ENCODE results near the gene ZNF700.
A peak's percentile ranks its signal among the peaks of the same experiment; 100 is the strongest.

Gene ZNF700

DNA sequence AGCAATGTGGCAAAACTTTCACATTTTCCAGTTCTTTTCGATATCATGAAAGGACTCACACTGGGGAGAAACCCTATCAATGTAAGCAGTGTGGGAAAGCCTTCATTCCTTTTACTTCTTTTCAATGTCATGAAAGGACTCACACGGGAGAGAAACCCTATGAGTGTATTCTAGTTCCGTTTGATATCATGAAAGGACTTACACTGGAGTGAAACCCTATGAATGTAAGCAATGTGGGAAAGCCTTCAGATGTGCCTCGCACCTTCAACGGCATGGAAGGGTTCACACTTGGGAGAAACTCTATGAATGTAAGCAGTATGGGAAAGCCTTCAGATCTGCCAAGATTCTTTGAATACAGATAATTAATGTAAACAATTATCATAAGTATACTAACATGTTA lies 25.4 kb downstream of the ZNF700 start:
- H2AK5ac ChIP-seq (ENCODE audit: low read depth, low read length): no peak overlapping the region
- no peak overlapping the region for H3K14ac ChIP-seq (ENCODE audit: low read length)
- peaks cover 53 to 96% of the 10 kb centered on the region in 2 donors for H3K9me3 ChIP-seq (replicated peaks in 1 of 2; ENCODE audit: control insufficient read depth in 2 of 2, insufficient read depth in 1 of 2, low read depth in 1 of 2, low read length in 2 of 2)
- peaks cover 34 to 88% of the 10 kb centered on the region in 2 donors for H3K36me3 ChIP-seq (replicated peaks in 1 of 2; ENCODE audit: control insufficient read depth in 2 of 2, insufficient read depth in 2 of 2, low read length in 2 of 2)
- H3K79me1 ChIP-seq (ENCODE audit: low read depth, low read length): peaks cover 3% of the 10 kb centered on the region
- H2BK5ac ChIP-seq (ENCODE audit: low read length): no peak overlapping the region
- no peak overlapping the region for H2AFZ ChIP-seq (ENCODE audit: low read length)
- H3K23ac ChIP-seq (ENCODE audit: low read depth, low read length, poor library complexity): no peak overlapping the region
- H3K4me3 ChIP-seq (ENCODE audit: low read length in 2 of 2): no peak overlapping the region
- no peak overlapping the region for H2BK12ac ChIP-seq (ENCODE audit: low read length)
- H3K4me1 ChIP-seq (ENCODE audit: control insufficient read depth in 2 of 2, insufficient read depth in 1 of 2, low read depth in 1 of 2, low read length in 2 of 2): no peaks in the 10 kb centered on the region
- H4K91ac ChIP-seq (ENCODE audit: low read depth, low read length, poor library complexity): no peak overlapping the region
- no peak for DNase-seq (ENCODE audit: low spot score)
- H2BK15ac ChIP-seq (ENCODE audit: low read length): no peak overlapping the region
- H3K4ac ChIP-seq (ENCODE audit: low read length): no peak overlapping the region
- no peak overlapping the region for H3K4me2 ChIP-seq (ENCODE audit: insufficient read depth, low read length, poor library complexity, severe bottlenecking)
- H2BK120ac ChIP-seq (ENCODE audit: low read depth, low read length): no peak overlapping the region
- H3K27ac ChIP-seq (replicated peaks; ENCODE audit: low read length): no peak overlapping the region
- H3K18ac ChIP-seq (ENCODE audit: low read length): no peak overlapping the region
- H4K8ac ChIP-seq (ENCODE audit: low read depth, low read length): no peak overlapping the region
- H3K27me3 ChIP-seq (ENCODE audit: control insufficient read depth in 3 of 3, insufficient read depth in 3 of 3, low read depth in 1 of 3, low read length in 3 of 3): no peaks in the 10 kb centered on the region
- H3K9ac ChIP-seq (ENCODE audit: low read depth, low read length, poor library complexity): no peak overlapping the region
- no CpG with 5 or more reads among the region's 5 CpGs for WGBS, 2 donors (ENCODE audit: extremely low coverage in 2 of 2, insufficient read length in 2 of 2, insufficient replicate concordance in 1 of 2)

- Histone ChIP-seq H3K27ac (replicated peaks; ENCODE audit: low read length) (peak overlapping the region; percentile 50), H2BK5ac (ENCODE audit: low read length) (peak overlapping the region; percentile 66), H3K9me3 (replicated peaks in 1 of 2; ENCODE audit: control insufficient read depth in 2 of 2, insufficient read depth in 1 of 2, low read depth in 1 of 2, low read length in 2 of 2) (peaks cover 0 to 17% of the 10 kb centered on the region in 2 donors), H3K9ac (ENCODE audit: low read depth, low read length, poor library complexity) (no peak overlapping the region), H3K18ac (ENCODE audit: low read length) (peak overlapping the region; percentile 64), H2AFZ (ENCODE audit: low read length) (peak overlapping the region; percentile 86), H3K23ac (ENCODE audit: low read depth, low read length, poor library complexity) (no peak overlapping the region), H3K27me3 (ENCODE audit: control insufficient read depth in 3 of 3, insufficient read depth in 3 of 3, low read depth in 1 of 3, low read length in 3 of 3) (no peaks in the 10 kb centered on the region), H2AK5ac (ENCODE audit: low read depth, low read length) (peak overlapping the region; percentile 94), H2BK120ac (ENCODE audit: low read depth, low read length) (no peak overlapping the region), H2BK15ac (ENCODE audit: low read length) (no peak overlapping the region), H3K4me3 (ENCODE audit: low read length in 2 of 2) (peak overlapping the region in 1 of 2 donors; percentile 95), H3K79me1 (ENCODE audit: low read depth, low read length) (no peaks in the 10 kb centered on the region), H3K4me2 (ENCODE audit: insufficient read depth, low read length, poor library complexity, severe bottlenecking) (peak overlapping the region; percentile 31), H2BK12ac (ENCODE audit: low read length) (no peak overlapping the region), H3K14ac (ENCODE audit: low read length) (no peak overlapping the region), H4K8ac (ENCODE audit: low read depth, low read length) (no peak overlapping the region), H3K4ac (ENCODE audit: low read length) (no peak overlapping the region), H4K91ac (ENCODE audit: low read depth, low read length, poor library complexity) (no peak overlapping the region), H3K36me3 (replicated peaks in 1 of 2; ENCODE audit: control insufficient read depth in 2 of 2, insufficient read depth in 2 of 2, low read length in 2 of 2) (peaks cover 0 to 10% of the 10 kb centered on the region in 2 donors), H3K4me1 (ENCODE audit: control insufficient read depth in 2 of 2, insufficient read depth in 1 of 2, low read depth in 1 of 2, low read length in 2 of 2) (peaks cover 2 to 4% of the 10 kb centered on the region in 2 donors)
- peak; percentile 77 for DNase-seq (ENCODE audit: low spot score)
- no CpG with 5 or more reads among the region's 26 CpGs for WGBS, 2 donors (ENCODE audit: extremely low coverage in 2 of 2, insufficient read length in 2 of 2, insufficient replicate concordance in 1 of 2)
Observed at GRCh38 chr19:11963566-11964355, 38.9 kb downstream of the ZNF700 start.

- Histone ChIP-seq H4K8ac (ENCODE audit: low read depth, low read length) (no peak overlapping the region), H3K9me3 (replicated peaks in 1 of 2; ENCODE audit: control insufficient read depth in 2 of 2, insufficient read depth in 1 of 2, low read depth in 1 of 2, low read length in 2 of 2) (peaks cover 0 to 25% of the 10 kb centered on the region in 2 donors), H3K27me3 (ENCODE audit: control insufficient read depth in 3 of 3, insufficient read depth in 3 of 3, low read depth in 1 of 3, low read length in 3 of 3) (no peaks in the 10 kb centered on the region), H2AFZ (ENCODE audit: low read length) (peak overlapping the region; percentile 86), H2BK12ac (ENCODE audit: low read length) (no peak overlapping the region), H3K18ac (ENCODE audit: low read length) (peak overlapping the region; percentile 38), H3K23ac (ENCODE audit: low read depth, low read length, poor library complexity) (no peak overlapping the region), H3K79me1 (ENCODE audit: low read depth, low read length) (no peaks in the 10 kb centered on the region), H2BK15ac (ENCODE audit: low read length) (no peak overlapping the region), H3K4ac (ENCODE audit: low read length) (no peak overlapping the region), H3K9ac (ENCODE audit: low read depth, low read length, poor library complexity) (no peak overlapping the region), H3K36me3 (replicated peaks in 1 of 2; ENCODE audit: control insufficient read depth in 2 of 2, insufficient read depth in 2 of 2, low read length in 2 of 2) (peaks cover 0 to 17% of the 10 kb centered on the region in 2 donors), H4K91ac (ENCODE audit: low read depth, low read length, poor library complexity) (no peak overlapping the region), H2AK5ac (ENCODE audit: low read depth, low read length) (no peak overlapping the region), H3K4me2 (ENCODE audit: insufficient read depth, low read length, poor library complexity, severe bottlenecking) (peak overlapping the region; percentile 37), H3K4me3 (ENCODE audit: low read length in 2 of 2) (peak overlapping the region in 1 of 2 donors; percentile 95), H3K4me1 (ENCODE audit: control insufficient read depth in 2 of 2, insufficient read depth in 1 of 2, low read depth in 1 of 2, low read length in 2 of 2) (peaks cover 2 to 4% of the 10 kb centered on the region in 2 donors), H2BK5ac (ENCODE audit: low read length) (no peak overlapping the region), H3K14ac (ENCODE audit: low read length) (no peak overlapping the region), H3K27ac (replicated peaks; ENCODE audit: low read length) (peak overlapping the region; percentile 50), H2BK120ac (ENCODE audit: low read depth, low read length) (no peak overlapping the region)
- no peak for DNase-seq (ENCODE audit: low spot score)
- no CpG with 5 or more reads among the region's 8 CpGs for WGBS, 2 donors (ENCODE audit: extremely low coverage in 2 of 2, insufficient read length in 2 of 2, insufficient replicate concordance in 1 of 2)
Observed at GRCh38 chr19:11964496-11964857, 39.6 kb downstream of the ZNF700 start.

- Histone ChIP-seq H3K27ac (replicated peaks; ENCODE audit: low read length) (peak within 1 kb of the TSS; percentile 94), H4K91ac (ENCODE audit: low read depth, low read length, poor library complexity) (no peak within 1 kb of the TSS), H3K9me3 (replicated peaks in 1 of 2; ENCODE audit: control insufficient read depth in 2 of 2, insufficient read depth in 1 of 2, low read depth in 1 of 2, low read length in 2 of 2) (peaks cover 0 to 28% of the 10 kb centered on the region in 2 donors), H2BK120ac (ENCODE audit: low read depth, low read length) (peak within 1 kb of the TSS; percentile 96), H3K27me3 (ENCODE audit: control insufficient read depth in 3 of 3, insufficient read depth in 3 of 3, low read depth in 1 of 3, low read length in 3 of 3) (no peaks in the 10 kb centered on the region), H3K79me1 (ENCODE audit: low read depth, low read length) (no peaks in the 10 kb centered on the region), H3K4ac (ENCODE audit: low read length) (no peak within 1 kb of the TSS), H3K9ac (ENCODE audit: low read depth, low read length, poor library complexity) (peak within 1 kb of the TSS; percentile 90), H2BK12ac (ENCODE audit: low read length) (peak within 1 kb of the TSS; percentile 41), H3K18ac (ENCODE audit: low read length) (peak within 1 kb of the TSS; percentile 98), H3K36me3 (replicated peaks in 1 of 2; ENCODE audit: control insufficient read depth in 2 of 2, insufficient read depth in 2 of 2, low read length in 2 of 2) (peaks cover 0 to 23% of the 10 kb centered on the region in 2 donors), H3K23ac (ENCODE audit: low read depth, low read length, poor library complexity) (peak within 1 kb of the TSS; percentile 80), H3K4me1 (ENCODE audit: control insufficient read depth in 2 of 2, insufficient read depth in 1 of 2, low read depth in 1 of 2, low read length in 2 of 2) (peaks cover 2 to 4% of the 10 kb centered on the region in 2 donors), H4K8ac (ENCODE audit: low read depth, low read length) (peak within 1 kb of the TSS; percentile 65), H2AFZ (ENCODE audit: low read length) (peak within 1 kb of the TSS; percentile 86), H2BK5ac (ENCODE audit: low read length) (peak within 1 kb of the TSS; percentile 97), H3K4me3 (ENCODE audit: low read length in 2 of 2) (peak within 1 kb of the TSS; percentile 93 to 95), H3K4me2 (ENCODE audit: insufficient read depth, low read length, poor library complexity, severe bottlenecking) (peak within 1 kb of the TSS; percentile 71), H3K14ac (ENCODE audit: low read length) (peak within 1 kb of the TSS; percentile 87), H2AK5ac (ENCODE audit: low read depth, low read length) (peak within 1 kb of the TSS; percentile 46), H2BK15ac (ENCODE audit: low read length) (peak within 1 kb of the TSS; percentile 98)
- WGBS, 2 donors (ENCODE audit: extremely low coverage in 2 of 2, insufficient read length in 2 of 2, insufficient replicate concordance in 1 of 2): no CpG with 5 or more reads among the region's 47 CpGs
- DNase-seq (ENCODE audit: low spot score): peak; percentile 93
Observed at GRCh38 chr19:11964858-11965645, 40.1 kb downstream of the ZNF700 start, which contains the start of gene ZNF763. ZNF763 (plus strand) TSS chr19:11965040; CDS start chr19:11965209, 169 bp downstream.
